HEK293 (cell line): ENCODE results near the gene DYNC2I2.

Experiments
- CTCF ChIA-PET: fragments of 350-600 bp; formaldehyde crosslinking; extraction: SDS; loops from one replicate; lab custom pipeline; 2021; ENCODE audit warnings: antibody characterized with exemption; lab: Yijun Ruan, JAX
- POLR2A ChIA-PET: fragments of 300-600 bp; formaldehyde crosslinking; extraction: SDS; loops from one replicate; lab custom pipeline; 2020; ENCODE audit warnings: antibody characterized with exemption, inconsistent platforms; lab: Yijun Ruan, JAX
- H3K27ac ChIP-seq: fragments of 200-500 bp; sonication (Bioruptor generic); 2 replicates; pipeline ENCODE4 v1.5.1; 2014; ENCODE audit warnings: low read depth, low read length, control low read depth, inconsistent platforms; ENCODE audit errors: extremely low read depth
- H3K36me3 ChIP-seq, 2 experiments: fragments of 200-500 bp in 1 of 2; sonication (Bioruptor generic) in 1 of 2; 1 replicate in 1 of 2; 2 replicates in 1 of 2; pipeline ENCODE4 v1.5.1; 2014 to 2017; ENCODE audit warnings: inconsistent platforms in 2 of 2, low read length in 2 of 2; ENCODE audit not compliant: control insufficient read depth in 2 of 2, insufficient read depth in 1 of 2
- H3K4me1 ChIP-seq: fragments of 200-500 bp; sonication (Bioruptor generic); 2 replicates; pipeline ENCODE4 v1.5.1; 2014; ENCODE audit warnings: mild to moderate bottlenecking, low read length, inconsistent platforms; ENCODE audit not compliant: control insufficient read depth, insufficient read depth
- H3K4me3 ChIP-seq: 2 replicates; pipeline ENCODE4 v1.5.1; 2011; ENCODE audit warnings: low read depth, mild to moderate bottlenecking, control low read depth, low read length, moderate library complexity
- H3K9me3 ChIP-seq: fragments of 200-500 bp; sonication (Bioruptor generic); 2 replicates; pipeline ENCODE4 v1.5.1; 2014; ENCODE audit warnings: low read depth, low read length, inconsistent platforms; ENCODE audit not compliant: control insufficient read depth, insufficient read depth
- CTCF ChIP-seq: fragments of 450-650 bp; formaldehyde crosslinking; IDR thresholded peaks from 2 replicates; pipeline ENCODE4 v1.5.1; 2016; ENCODE audit warnings: missing biosample characterization, missing genetic modification characterization
- EGR2 ChIP-seq: fragments of 450-650 bp; formaldehyde crosslinking; IDR thresholded peaks from 2 replicates; pipeline ENCODE4 v1.5.1; 2016; ENCODE audit warnings: low read depth, missing biosample characterization, missing genetic modification characterization
- HOXC10 ChIP-seq: sonication (generic); formaldehyde crosslinking; IDR thresholded peaks from 2 replicates; pipeline ENCODE4 v1.8.1; 2023; ENCODE audit warnings: mild to moderate bottlenecking, missing genetic modification reagents
- KLF8 ChIP-seq: fragments of 450-650 bp; formaldehyde crosslinking; IDR thresholded peaks from 2 replicates; pipeline ENCODE4 v1.5.1; 2016; ENCODE audit warnings: missing biosample characterization, missing genetic modification characterization
- PATZ1 ChIP-seq: fragments of 450-650 bp; formaldehyde crosslinking; IDR thresholded peaks from 2 replicates; pipeline ENCODE4 v1.5.1; 2016; ENCODE audit warnings: missing biosample characterization, missing genetic modification characterization
- YY2 ChIP-seq: fragments of 450-650 bp; formaldehyde crosslinking; IDR thresholded peaks from 2 replicates; pipeline ENCODE4 v1.5.1; 2016; ENCODE audit warnings: missing biosample characterization, missing genetic modification characterization
- ZBTB17 ChIP-seq: fragments of 450-650 bp; formaldehyde crosslinking; IDR thresholded peaks from 2 replicates; pipeline ENCODE4 v1.5.1; 2016; ENCODE audit warnings: missing biosample characterization, missing genetic modification characterization
- ZBTB49 ChIP-seq: fragments of 450-650 bp; formaldehyde crosslinking; IDR thresholded peaks from 2 replicates; pipeline ENCODE4 v1.5.1; 2016; ENCODE audit warnings: missing biosample characterization, missing genetic modification characterization, low read depth
- ZBTB8A ChIP-seq: fragments of 450-650 bp; formaldehyde crosslinking; IDR thresholded peaks from 2 replicates; pipeline ENCODE4 v1.5.1; 2016; ENCODE audit warnings: missing biosample characterization, missing genetic modification characterization
- ZEB2 ChIP-seq: fragments of 450-650 bp; formaldehyde crosslinking; IDR thresholded peaks from 2 replicates; pipeline ENCODE4 v1.5.1; 2016; ENCODE audit warnings: missing biosample characterization, missing genetic modification characterization
- ZNF324 ChIP-seq: fragments of 450-650 bp; formaldehyde crosslinking; IDR thresholded peaks from 2 replicates; pipeline ENCODE4 v1.5.1; 2016; ENCODE audit warnings: missing biosample characterization, missing genetic modification characterization
- ZNF341 ChIP-seq: fragments of 450-650 bp; formaldehyde crosslinking; IDR thresholded peaks from 2 replicates; pipeline ENCODE4; 2016; ENCODE audit warnings: low read depth, missing biosample characterization, missing genetic modification characterization
- ZNF398 ChIP-seq: fragments of 450-650 bp; formaldehyde crosslinking; IDR thresholded peaks from 2 replicates; pipeline ENCODE4 v1.5.1; 2017; ENCODE audit warnings: missing biosample characterization, missing genetic modification characterization
- ZNF501 ChIP-seq: fragments of 450-650 bp; formaldehyde crosslinking; IDR thresholded peaks from 2 replicates; pipeline ENCODE4 v1.5.1; 2016; ENCODE audit warnings: missing biosample characterization, missing genetic modification characterization
- ZNF561 ChIP-seq: fragments of 450-650 bp; IDR thresholded peaks from 2 replicates; pipeline ENCODE4 v1.5.1; 2018; ENCODE audit warnings: missing biosample characterization, missing genetic modification characterization, borderline replicate concordance
- ZNF580 ChIP-seq: fragments of 450-650 bp; formaldehyde crosslinking; IDR thresholded peaks from 2 replicates; pipeline ENCODE4 v1.5.1; 2016; ENCODE audit warnings: missing biosample characterization, missing genetic modification characterization
- ZNF600 ChIP-seq: fragments of 450-650 bp; formaldehyde crosslinking; IDR thresholded peaks from 2 replicates; pipeline ENCODE4 v1.5.1; 2016; ENCODE audit warnings: missing biosample characterization, missing genetic modification characterization
- ZNF624 ChIP-seq: fragments of 450-650 bp; formaldehyde crosslinking; IDR thresholded peaks from 2 replicates; pipeline ENCODE4 v1.5.1; 2017; ENCODE audit warnings: missing biosample characterization, missing genetic modification characterization
- ZNF658 ChIP-seq: fragments of 450-650 bp; formaldehyde crosslinking; IDR thresholded peaks from 2 replicates; pipeline ENCODE4; 2016; ENCODE audit warnings: missing biosample characterization, missing genetic modification characterization
- ZNF776 ChIP-seq: fragments of 450-650 bp; formaldehyde crosslinking; IDR thresholded peaks from 2 replicates; pipeline ENCODE4 v1.5.0; 2017; ENCODE audit warnings: missing biosample characterization, missing genetic modification characterization, borderline replicate concordance

DYNC2I2 gene

GRCh38 chr9:128636024-128636390 lies 20.6 kb downstream of the DYNC2I2 start:
- no peaks in the 10 kb centered on the region for H3K9me3 ChIP-seq
- CTCF ChIA-PET: interaction anchor here (0.5 to 3.5 kb wide), 31 partner anchors 7 to 538 kb away, joined by 3 to 21 read pairs (median 4); partner anchors contain the start of gene PKN3

GRCh38 chr9:128635266-128636023 lies 21.2 kb downstream of the DYNC2I2 start:
- POLR2A ChIA-PET: interaction anchor here (0.5 to 2.1 kb wide), 18 partner anchors 9 to 89 kb away, joined by 3 to 15 read pairs (median 4); partner anchors contain the start of genes DYNC2I2, PKN3, SPTAN1 and ZDHHC12
- peak overlapping the region; percentile 9; the same call in 1 of the 2 replicates for H3K27ac ChIP-seq
- peaks cover 0 to 77% of the 10 kb centered on the region in 2 experiments; a peak in 2 of 3 replicates for H3K36me3 ChIP-seq
- peak; percentile 76 for TF ChIP-seq ZEB2 (tag by site-specific recombination)
- 0 out of 2 replicates have a peak, but pooled peaks have one; percentile 38 for TF ChIP-seq ZNF501 (tag by site-specific recombination)
- 0 out of 2 replicates have a peak, but pooled peaks have one; percentile 25 for TF ChIP-seq ZNF341 (tag by site-specific recombination)
- 0 out of 2 replicates have a peak, but pooled peaks have one; percentile 18 for TF ChIP-seq ZNF324 (tag by site-specific recombination)
- no peak for TF ChIP-seq ZNF658
- TF ChIP-seq ZBTB17 (tag by site-specific recombination): peak; percentile 45
- no peak for TF ChIP-seq ZBTB49
- 0 out of 2 replicates have a peak, but pooled peaks have one; percentile 39 for TF ChIP-seq ZNF398
- peak; percentile 87 for TF ChIP-seq KLF8 (tag by site-specific recombination)
- no peak for TF ChIP-seq ZNF776 (tag by site-specific recombination)

More at GRCh38 chr9:128636024-128636390, 20.6 kb downstream of the DYNC2I2 start:
- H3K4me1 ChIP-seq: peaks cover 6% of the 10 kb centered on the region
- H3K36me3 ChIP-seq: peaks cover 0 to 79% of the 10 kb centered on the region in 2 experiments; a peak in 2 of 3 replicates
- 0 out of 2 replicates have a peak overlapping the region, but pooled peaks have one; percentile 9 for H3K27ac ChIP-seq
- no peak overlapping the region for H3K4me3 ChIP-seq
- TF ChIP-seq CTCF (tag by site-specific recombination) (peak; percentile 42; the same call in 1 of the 2 replicates), ZNF580 (tag by site-specific recombination) (no peak), PATZ1 (tag by site-specific recombination) (no peak), ZNF600 (0 out of 2 replicates have a peak, but pooled peaks have one; percentile 11), ZEB2 (tag by site-specific recombination) (no peak), ZNF561 (no peak), YY2 (tag by site-specific recombination) (no peak), ZBTB8A (tag by site-specific recombination) (peak; percentile 33; the same call in 1 of the 2 replicates), HOXC10 (CRISPR knock-in tag) (no peak), ZNF624 (tag by site-specific recombination) (no peak), EGR2 (tag by site-specific recombination) (peak; percentile 13; the same call in 1 of the 2 replicates)
- POLR2A ChIA-PET: interaction anchor here (0.5 to 2.1 kb wide), 15 partner anchors 10 to 88 kb away, joined by 3 to 15 read pairs (median 4); partner anchors contain the start of genes PKN3, SPTAN1 and ZDHHC12

More at GRCh38 chr9:128635266-128636023, 21.2 kb downstream of the DYNC2I2 start:
- CTCF ChIA-PET: interaction anchor here (0.5 to 3.5 kb wide), 36 partner anchors 8 to 977 kb away, joined by 3 to 21 read pairs (median 4); partner anchors contain the start of gene PKN3
- Histone ChIP-seq H3K4me3 (peak overlapping the region; percentile 16; the same call in 1 of the 2 replicates), H3K9me3 (no peaks in the 10 kb centered on the region), H3K4me1 (peaks cover 6% of the 10 kb centered on the region)
